ENCODE measurements around the gene LRRC51.

DNA sequence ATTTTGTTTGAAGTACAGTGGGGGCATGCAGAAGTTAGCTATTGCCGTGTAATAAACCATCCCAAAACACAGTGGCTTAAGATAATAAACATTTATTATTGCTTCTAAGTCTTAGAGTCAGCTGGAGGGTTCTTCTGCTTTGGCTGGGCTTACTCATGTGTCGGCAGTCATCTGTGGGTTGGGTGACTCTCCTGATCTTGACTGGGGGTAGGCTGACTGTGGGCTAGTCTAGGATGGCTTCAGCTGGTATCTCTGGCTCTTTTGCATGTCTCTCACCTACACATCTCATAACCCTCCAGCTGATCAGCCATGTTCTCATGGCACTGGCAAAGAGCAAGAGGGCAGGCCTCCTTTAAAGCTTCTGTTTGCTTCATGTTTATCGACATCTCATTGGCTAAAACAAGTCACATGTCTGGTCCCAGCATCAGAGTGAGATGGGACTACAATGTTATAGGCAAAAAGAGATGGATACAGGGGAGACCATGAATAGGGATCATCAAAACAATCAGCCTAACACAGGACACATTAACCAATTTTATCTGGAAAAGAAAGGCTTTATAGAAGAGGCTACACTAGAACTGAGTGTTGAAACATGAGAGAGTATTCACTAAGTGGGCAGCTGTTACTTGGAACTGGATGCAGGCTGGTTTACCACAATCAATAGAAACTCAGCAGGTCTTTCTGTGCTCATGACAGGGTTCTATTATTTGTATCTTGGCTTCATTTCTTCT, 5.1 kb downstream of the LRRC51 start:
- TF ChIP-seq, protein P1, sequence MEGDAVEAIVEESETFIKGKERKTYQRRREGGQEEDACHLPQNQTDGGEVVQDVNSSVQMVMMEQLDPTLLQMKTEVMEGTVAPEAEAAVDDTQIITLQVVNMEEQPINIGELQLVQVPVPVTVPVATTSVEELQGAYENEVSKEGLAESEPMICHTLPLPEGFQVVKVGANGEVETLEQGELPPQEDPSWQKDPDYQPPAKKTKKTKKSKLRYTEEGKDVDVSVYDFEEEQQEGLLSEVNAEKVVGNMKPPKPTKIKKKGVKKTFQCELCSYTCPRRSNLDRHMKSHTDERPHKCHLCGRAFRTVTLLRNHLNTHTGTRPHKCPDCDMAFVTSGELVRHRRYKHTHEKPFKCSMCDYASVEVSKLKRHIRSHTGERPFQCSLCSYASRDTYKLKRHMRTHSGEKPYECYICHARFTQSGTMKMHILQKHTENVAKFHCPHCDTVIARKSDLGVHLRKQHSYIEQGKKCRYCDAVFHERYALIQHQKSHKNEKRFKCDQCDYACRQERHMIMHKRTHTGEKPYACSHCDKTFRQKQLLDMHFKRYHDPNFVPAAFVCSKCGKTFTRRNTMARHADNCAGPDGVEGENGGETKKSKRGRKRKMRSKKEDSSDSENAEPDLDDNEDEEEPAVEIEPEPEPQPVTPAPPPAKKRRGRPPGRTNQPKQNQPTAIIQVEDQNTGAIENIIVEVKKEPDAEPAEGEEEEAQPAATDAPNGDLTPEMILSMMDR (conservative IDR thresholded peaks at IDR 0.05 in 1 of 2, IDR thresholded peaks at IDR 0.05 in 1 of 2; ENCODE audit: extremely low read depth in 1 of 2, insufficient read depth in 1 of 2, low read depth in 1 of 2, low read length in 2 of 2) = no peak
- no peak for TF ChIP-seq EZH2 (IDR thresholded peaks at IDR 0.05; ENCODE audit: borderline replicate concordance, low read length)
